Measurements from ENCODE around the gene POU3F3.

POU3F3 gene

DNA sequence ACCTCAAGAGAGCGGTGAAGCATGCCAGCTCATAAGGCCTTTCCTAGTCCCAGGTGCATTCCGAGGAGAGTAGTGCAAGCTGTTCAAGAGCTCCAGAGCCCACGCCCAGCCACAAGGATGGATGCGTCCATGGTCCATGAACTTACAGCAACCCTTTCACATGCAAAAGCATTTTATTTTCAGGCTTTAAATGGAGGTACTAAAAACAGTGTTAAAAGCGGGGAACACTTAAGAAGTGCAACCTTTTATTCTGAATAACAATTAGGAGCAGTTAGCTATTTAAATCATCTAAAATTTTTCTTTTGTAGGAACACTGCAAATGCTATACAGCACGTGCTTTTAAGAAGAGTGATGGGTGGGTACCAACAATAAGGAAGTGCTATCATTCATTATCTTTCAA is 33.8 kb downstream of the POU3F3 start:
- DNase-seq = no peak
- no peak for TF ChIP-seq GATA1 (IDR thresholded peaks at IDR 0.05; ENCODE audit: low read depth, low read length)
- TF ChIP-seq POLR2A (IDR thresholded peaks at IDR 0.05; ENCODE audit: low read length) = no peak

GRCh38 chr2:104888489-104889258 is 34.8 kb downstream of the POU3F3 start:
- TF ChIP-seq POLR2A (IDR thresholded peaks at IDR 0.05; ENCODE audit: low read length) (no peak), GATA1 (IDR thresholded peaks at IDR 0.05; ENCODE audit: low read depth, low read length) (no peak)
- DNase-seq = no peak

GRCh38 chr2:104889291-104889959 is 35.5 kb downstream of the POU3F3 start:
- TF ChIP-seq GATA1 (IDR thresholded peaks at IDR 0.05; ENCODE audit: low read depth, low read length) (no peak), POLR2A (IDR thresholded peaks at IDR 0.05; ENCODE audit: low read length) (no peak)

DNA sequence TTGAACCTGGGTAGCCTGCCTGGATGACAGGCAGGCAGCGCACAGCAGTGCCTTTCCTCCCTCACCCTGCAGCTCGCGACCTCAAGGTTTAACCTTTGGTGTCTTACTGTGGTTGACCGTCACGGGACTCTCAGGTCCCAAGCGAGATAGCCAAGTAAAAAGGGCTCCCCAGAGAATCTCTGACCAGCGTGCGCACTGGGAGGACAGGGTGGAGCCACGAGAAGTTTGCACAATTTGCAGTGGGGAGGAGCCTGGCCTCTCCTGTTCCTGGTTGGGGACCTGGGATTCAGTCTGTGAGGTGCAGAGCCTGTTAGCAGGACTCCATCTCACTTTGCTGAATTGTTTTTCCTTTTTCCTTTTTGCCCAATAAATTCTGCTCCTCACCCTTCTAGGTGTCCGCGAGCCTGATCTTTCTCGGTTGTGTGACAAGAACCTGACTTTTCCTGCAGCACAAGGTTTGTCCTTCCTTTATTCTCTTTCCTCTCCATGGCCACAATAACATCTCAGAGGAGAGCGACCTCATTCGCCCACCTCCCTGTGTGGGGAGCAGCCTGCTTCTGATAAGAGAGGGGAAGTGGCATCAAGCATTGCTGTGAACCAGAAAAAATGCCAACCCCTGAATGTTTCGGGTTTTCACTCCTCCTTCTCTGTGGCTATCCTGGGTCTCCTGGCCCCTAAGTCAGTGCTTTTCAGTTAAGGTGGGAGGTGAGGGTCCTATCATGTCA is 36.2 kb downstream of the POU3F3 start:
- no peak for DNase-seq
- TF ChIP-seq GATA1 (IDR thresholded peaks at IDR 0.05; ENCODE audit: low read depth, low read length) = no peak
- no peak for TF ChIP-seq POLR2A (IDR thresholded peaks at IDR 0.05; ENCODE audit: low read length)

More at GRCh38 chr2:104889291-104889959, 35.5 kb downstream of the POU3F3 start:
- no peak for DNase-seq

DNA sequence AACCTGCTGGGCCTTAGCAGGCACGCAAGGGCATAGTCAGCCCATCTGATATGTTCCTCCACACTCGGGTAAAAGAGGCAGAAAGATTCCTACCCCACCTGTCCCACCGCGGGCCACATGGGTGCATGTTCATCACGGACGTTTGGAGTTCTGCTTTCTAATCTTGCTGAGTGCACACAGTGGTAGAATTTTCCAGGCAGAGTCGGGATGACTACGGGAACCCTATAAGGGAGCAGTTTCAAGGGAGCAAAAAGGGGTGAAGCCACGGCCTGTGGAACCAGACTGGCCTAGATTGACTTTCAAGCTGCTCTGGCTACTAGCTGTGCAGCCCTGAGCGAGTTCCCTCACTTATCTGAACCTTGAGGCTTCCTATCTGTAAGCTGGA is 36.8 kb downstream of the POU3F3 start:
- TF ChIP-seq POLR2A (IDR thresholded peaks at IDR 0.05; ENCODE audit: low read length) (no peak), GATA1 (IDR thresholded peaks at IDR 0.05; ENCODE audit: low read depth, low read length) (no peak)

DNA sequence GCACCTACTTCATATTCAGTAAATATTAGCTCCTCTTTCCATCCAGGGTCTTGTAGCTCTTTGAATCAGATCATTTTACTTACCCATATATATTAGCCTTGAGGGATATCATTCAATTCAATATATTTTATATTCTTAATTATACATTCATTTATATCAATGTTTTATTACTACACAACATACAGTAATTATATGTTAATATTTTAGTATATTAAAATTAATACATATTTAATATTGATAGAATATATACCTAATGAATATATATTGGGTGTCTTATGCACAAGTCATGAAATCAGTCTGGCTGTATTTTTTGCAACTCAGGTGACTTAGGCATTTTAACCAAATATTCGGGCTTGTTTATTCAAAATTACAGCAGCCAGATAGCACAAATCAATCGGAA is 37.2 kb downstream of the POU3F3 start:
- no peak for TF ChIP-seq POLR2A (IDR thresholded peaks at IDR 0.05; ENCODE audit: low read length)
- no peak for TF ChIP-seq GATA1 (IDR thresholded peaks at IDR 0.05; ENCODE audit: low read depth, low read length)

More for the DNA sequence above, 36.8 kb downstream of the POU3F3 start:
- DNase-seq = no peak

GRCh38 chr2:104896446-104896845 is 42.5 kb downstream of the POU3F3 start:
- TF ChIP-seq GATA1 (IDR thresholded peaks at IDR 0.05; ENCODE audit: low read depth, low read length) (no peak), POLR2A (IDR thresholded peaks at IDR 0.05; ENCODE audit: low read length) (no peak)
- no peak for DNase-seq

More for the DNA sequence above, 37.2 kb downstream of the POU3F3 start:
- no peak for DNase-seq

DNA sequence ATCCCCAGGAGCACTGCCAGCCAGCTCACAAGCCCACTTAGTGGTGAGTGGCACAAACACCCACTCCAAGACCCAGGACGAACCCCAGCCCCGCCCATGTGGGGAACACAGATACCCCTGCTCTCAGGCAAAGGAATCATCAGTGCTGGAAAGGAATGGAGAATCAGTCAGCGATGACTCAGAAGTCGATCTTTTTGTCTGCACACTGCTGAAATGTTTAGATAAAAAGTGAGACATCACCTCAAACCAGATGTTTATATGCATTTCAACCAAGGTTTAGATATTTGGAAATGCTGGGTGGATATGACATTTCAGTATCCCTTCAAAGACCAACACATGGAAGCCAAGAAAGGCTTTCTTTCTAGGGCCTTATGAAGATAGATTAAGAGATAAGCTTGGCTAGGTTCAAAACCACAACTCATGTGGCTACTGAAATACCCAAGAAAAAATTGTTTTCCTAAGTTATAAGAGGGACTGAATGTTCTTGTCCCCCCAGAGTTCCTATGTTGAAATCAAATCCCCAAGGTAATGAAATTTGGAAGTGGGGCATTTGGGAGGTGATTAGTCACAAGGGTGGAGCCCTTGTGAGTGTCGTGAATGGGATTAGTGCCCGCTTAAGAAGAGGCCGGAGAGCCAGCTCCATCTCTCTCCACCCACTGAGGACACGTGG is 43.7 kb downstream of the POU3F3 start:
- TF ChIP-seq POLR2A (IDR thresholded peaks at IDR 0.05; ENCODE audit: low read length) = no peak
- no peak for TF ChIP-seq GATA1 (IDR thresholded peaks at IDR 0.05; ENCODE audit: low read depth, low read length)
- DNase-seq = no peak

DNA sequence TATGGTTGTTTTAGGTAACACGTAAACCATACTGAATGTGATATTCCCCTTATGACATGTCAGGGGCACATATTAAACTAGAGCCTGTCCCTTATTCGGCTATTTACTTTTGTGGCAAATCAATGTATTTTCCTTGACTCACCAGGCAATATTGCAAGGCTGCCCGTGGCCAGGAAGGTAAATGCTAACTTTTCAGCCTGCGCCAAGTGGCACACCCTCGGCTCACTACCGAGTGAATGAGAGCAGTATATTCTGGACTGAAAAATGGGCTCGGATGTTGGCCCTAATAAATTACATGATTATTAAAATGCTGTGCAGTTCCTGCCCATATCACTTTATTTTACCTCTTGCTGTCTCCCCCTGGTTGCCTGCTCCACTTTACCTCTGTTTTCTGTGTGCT is 46.7 kb downstream of the POU3F3 start:
- TF ChIP-seq POLR2A (IDR thresholded peaks at IDR 0.05; ENCODE audit: low read length) = no peak
- no peak for TF ChIP-seq GATA1 (IDR thresholded peaks at IDR 0.05; ENCODE audit: low read depth, low read length)
- no peak for DNase-seq

GRCh38 chr2:104901037-104901881 is 47.3 kb downstream of the POU3F3 start:
- no peak for DNase-seq
- TF ChIP-seq GATA1 (IDR thresholded peaks at IDR 0.05; ENCODE audit: low read depth, low read length) (no peak), POLR2A (IDR thresholded peaks at IDR 0.05; ENCODE audit: low read length) (no peak)

DNA sequence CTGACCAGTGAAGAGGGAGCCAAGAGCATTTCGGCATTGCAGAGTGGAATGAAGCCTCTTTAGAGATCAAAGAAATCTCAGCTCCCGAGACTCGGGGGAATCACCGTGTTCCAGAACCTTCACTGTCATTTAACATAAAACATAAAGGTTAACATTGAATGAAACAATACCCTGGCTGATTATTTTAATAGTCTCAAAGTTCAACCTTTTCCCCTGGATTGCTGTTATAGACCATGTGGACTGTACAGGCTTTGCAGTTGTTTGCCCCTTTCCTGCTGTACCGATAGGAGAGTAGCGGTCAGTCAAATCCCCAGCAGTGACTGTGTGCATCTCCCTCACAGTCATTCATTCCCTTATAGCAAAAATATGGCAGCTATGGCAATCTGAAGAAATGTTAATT is 48.4 kb downstream of the POU3F3 start:
- TF ChIP-seq GATA1 (IDR thresholded peaks at IDR 0.05; ENCODE audit: low read depth, low read length) (no peak), POLR2A (IDR thresholded peaks at IDR 0.05; ENCODE audit: low read length) (no peak)
- no peak for DNase-seq

Data from erythroblast (primary cell).